MM.1S (cell line): Measurements from ENCODE around the gene GRAMD1B.
"Not testable (repeated sequence)": the region's sequence is repeated elsewhere in the genome, so short reads cannot be mapped to it uniquely, and the experiment has no call there.

ENCODE experiments used
- DNase-seq: peaks from one replicate; pipeline ENCODE4 v3.0.0-alpha.2; 2015
- H2AFZ ChIP-seq: fragments of 300-600 bp; sonication (generic); 2 replicates; pipeline ENCODE4 v1.6.0; 2016; ENCODE audit warnings: antibody characterized with exemption, low read length
- H3F3A ChIP-seq: fragments of 300-600 bp; sonication (generic); 2 replicates; pipeline ENCODE4 v1.6.1; 2016; ENCODE audit warnings: mild to moderate bottlenecking, antibody characterized with exemption, low read length, moderate library complexity, mixed read lengths; ENCODE audit not compliant: insufficient read depth
- H3K27ac ChIP-seq: fragments of 300-600 bp; sonication (generic); 2 replicates; pipeline ENCODE4 v1.5.1; 2016; ENCODE audit warnings: mild to moderate bottlenecking, low read length
- H3K27me3 ChIP-seq: fragments of 300-600 bp; sonication (generic); replicated peaks from 2 replicates; pipeline ENCODE4 v1.6.0; 2016; ENCODE audit warnings: low read length; ENCODE audit not compliant: insufficient read depth
- H3K36me3 ChIP-seq: fragments of 300-600 bp; sonication (generic); replicated peaks from 2 replicates; pipeline ENCODE4 v1.6.1; 2016; ENCODE audit warnings: mild to moderate bottlenecking, low read length, mixed read lengths; ENCODE audit not compliant: insufficient read depth
- H3K4me1 ChIP-seq: fragments of 300-600 bp; sonication (generic); 2 replicates; pipeline ENCODE4 v1.6.1; 2016; ENCODE audit warnings: low read length, mixed read lengths
- H3K4me2 ChIP-seq: fragments of 300-600 bp; sonication (generic); 2 replicates; pipeline ENCODE4 v1.6.0; 2016; ENCODE audit warnings: low read depth, low read length
- H3K4me3 ChIP-seq: fragments of 300-600 bp; sonication (generic); 2 replicates; pipeline ENCODE4 v1.5.1; 2016; ENCODE audit warnings: low read length, mixed read lengths
- H3K79me2 ChIP-seq: fragments of 300-600 bp; sonication (generic); 2 replicates; pipeline ENCODE4 v1.6.1; 2016; ENCODE audit warnings: mixed run types, low read length, mixed read lengths
- H3K9ac ChIP-seq: fragments of 300-600 bp; sonication (generic); 2 replicates; pipeline ENCODE4 v1.6.1; 2016; ENCODE audit warnings: low read length, mixed read lengths
- H3K9me2 ChIP-seq: fragments of 300-600 bp; sonication (generic); replicated peaks from 2 replicates; pipeline ENCODE4 v1.6.1; 2016; ENCODE audit warnings: mild to moderate bottlenecking, low read length, mixed read lengths; ENCODE audit not compliant: insufficient read depth
- H3K9me3 ChIP-seq: fragments of 300-600 bp; sonication (generic); replicated peaks from 2 replicates; pipeline ENCODE4 v1.6.1; 2016; ENCODE audit warnings: mild to moderate bottlenecking, low read length, mixed read lengths; ENCODE audit not compliant: insufficient read depth
- H4K20me1 ChIP-seq: fragments of 300-600 bp; sonication (generic); 2 replicates; pipeline ENCODE4 v1.6.1; 2016; ENCODE audit warnings: mild to moderate bottlenecking, low read length, moderate library complexity, mixed read lengths; ENCODE audit not compliant: insufficient read depth
- EZH2 ChIP-seq: fragments of 300-600 bp; sonication (generic); optimal IDR thresholded peaks from 2 replicates; pipeline ENCODE3; 2017; ENCODE audit warnings: low read depth, mild to moderate bottlenecking, antibody characterized with exemption, low read length, mixed read lengths
- EZH2phosphoT487 ChIP-seq: fragments of 300-600 bp; sonication (generic); IDR thresholded peaks from 2 replicates; pipeline ENCODE4 v1.6.1; 2018; ENCODE audit warnings: antibody characterized with exemption, low read length
- TF ChIP-seq, protein P1 (sequence below): fragments of 300-600 bp; sonication (generic); IDR thresholded peaks from 2 replicates; pipeline ENCODE4 v1.5.1; 2016; ENCODE audit warnings: antibody characterized with exemption, low read length, mixed read lengths

GRAMD1B gene

DNA sequence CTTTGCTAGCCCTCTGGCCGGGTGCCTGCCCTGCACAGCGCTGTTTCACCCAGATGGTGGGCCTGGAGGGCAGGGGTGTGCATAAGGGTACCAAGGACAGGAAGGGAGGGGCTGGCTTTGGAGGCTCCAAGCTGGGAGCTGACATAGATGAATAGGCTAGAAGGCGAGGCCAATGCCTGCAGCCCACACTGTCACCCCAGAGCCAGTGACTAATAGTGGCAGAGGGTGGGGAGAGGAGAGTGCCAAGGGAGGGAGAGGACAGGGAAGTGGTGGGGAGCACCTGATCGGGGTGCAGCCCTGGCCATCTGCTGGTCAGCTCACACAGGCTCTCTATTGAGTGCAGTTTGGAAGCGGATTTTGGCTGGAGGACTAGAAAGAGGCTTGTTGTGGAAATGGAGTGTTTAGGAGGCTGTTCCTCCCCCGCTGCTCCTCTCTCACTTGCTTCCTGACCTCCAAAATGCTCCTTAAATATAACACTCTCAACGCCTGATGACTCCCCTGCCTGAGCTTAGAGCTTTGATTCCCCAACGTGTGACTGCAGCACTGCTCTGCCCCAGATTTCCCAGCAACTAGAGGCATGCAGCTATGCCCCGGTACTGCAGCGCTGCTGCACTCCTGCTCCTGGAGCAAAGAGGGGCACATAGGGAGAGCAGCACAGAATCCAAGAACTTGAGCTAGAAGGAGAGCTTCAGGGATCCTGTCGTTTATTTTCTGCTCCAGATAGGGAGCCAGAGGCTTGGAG is 89.2 kb downstream of the GRAMD1B start:
- Histone ChIP-seq H3K4me3 (no peak overlapping the region), H3K27ac (no peak overlapping the region), H4K20me1 (no peaks in the 10 kb centered on the region), H3F3A (no peaks in the 10 kb centered on the region), H3K4me1 (no peaks in the 10 kb centered on the region), H3K9me2 (no peaks in the 10 kb centered on the region), H2AFZ (no peak overlapping the region), H3K9me3 (no peaks in the 10 kb centered on the region), H3K9ac (no peak overlapping the region), H3K4me2 (no peak overlapping the region), H3K79me2 (no peaks in the 10 kb centered on the region), H3K36me3 (no peaks in the 10 kb centered on the region), H3K27me3 (no peaks in the 10 kb centered on the region)
- no peak for TF ChIP-seq EZH2phosphoT487
- no peak for TF ChIP-seq EZH2
- TF ChIP-seq, protein P1, sequence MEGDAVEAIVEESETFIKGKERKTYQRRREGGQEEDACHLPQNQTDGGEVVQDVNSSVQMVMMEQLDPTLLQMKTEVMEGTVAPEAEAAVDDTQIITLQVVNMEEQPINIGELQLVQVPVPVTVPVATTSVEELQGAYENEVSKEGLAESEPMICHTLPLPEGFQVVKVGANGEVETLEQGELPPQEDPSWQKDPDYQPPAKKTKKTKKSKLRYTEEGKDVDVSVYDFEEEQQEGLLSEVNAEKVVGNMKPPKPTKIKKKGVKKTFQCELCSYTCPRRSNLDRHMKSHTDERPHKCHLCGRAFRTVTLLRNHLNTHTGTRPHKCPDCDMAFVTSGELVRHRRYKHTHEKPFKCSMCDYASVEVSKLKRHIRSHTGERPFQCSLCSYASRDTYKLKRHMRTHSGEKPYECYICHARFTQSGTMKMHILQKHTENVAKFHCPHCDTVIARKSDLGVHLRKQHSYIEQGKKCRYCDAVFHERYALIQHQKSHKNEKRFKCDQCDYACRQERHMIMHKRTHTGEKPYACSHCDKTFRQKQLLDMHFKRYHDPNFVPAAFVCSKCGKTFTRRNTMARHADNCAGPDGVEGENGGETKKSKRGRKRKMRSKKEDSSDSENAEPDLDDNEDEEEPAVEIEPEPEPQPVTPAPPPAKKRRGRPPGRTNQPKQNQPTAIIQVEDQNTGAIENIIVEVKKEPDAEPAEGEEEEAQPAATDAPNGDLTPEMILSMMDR = no peak
- no peak for DNase-seq

DNA sequence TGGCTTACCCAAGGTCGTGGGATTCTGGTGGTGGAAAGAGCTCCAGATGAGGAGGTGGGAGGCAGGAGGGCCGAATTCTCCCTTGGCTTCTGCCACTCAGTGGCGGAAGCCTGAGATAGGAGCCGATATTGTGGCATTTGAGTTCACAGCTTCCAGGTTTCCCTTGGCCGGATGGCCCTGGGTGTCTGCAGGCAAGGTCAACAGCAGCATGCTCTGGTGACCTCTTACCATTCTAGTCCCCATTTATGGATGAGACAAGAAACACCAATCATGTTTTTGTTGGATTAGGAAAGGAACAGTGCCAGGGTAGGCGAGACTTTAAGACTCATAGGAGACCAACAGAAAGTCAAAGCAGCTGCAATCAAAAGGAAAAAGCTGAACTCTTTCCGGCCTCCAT is 89.7 kb downstream of the GRAMD1B start:
- no peaks in the 10 kb centered on the region for H3K36me3 ChIP-seq
- no peak overlapping the region for H2AFZ ChIP-seq
- no peak for TF ChIP-seq EZH2
- TF ChIP-seq, protein P1 = no peak
- TF ChIP-seq EZH2phosphoT487 = no peak
- no peaks in the 10 kb centered on the region for H3K9me2 ChIP-seq
- H4K20me1 ChIP-seq = no peaks in the 10 kb centered on the region
- H3F3A ChIP-seq = no peaks in the 10 kb centered on the region
- H3K27ac ChIP-seq = no peak overlapping the region
- no peak overlapping the region for H3K4me2 ChIP-seq
- no peak for DNase-seq
- H3K9ac ChIP-seq = no peak overlapping the region
- no peaks in the 10 kb centered on the region for H3K4me1 ChIP-seq
- H3K4me3 ChIP-seq = no peak overlapping the region
- H3K79me2 ChIP-seq = no peaks in the 10 kb centered on the region
- H3K9me3 ChIP-seq = no peaks in the 10 kb centered on the region
- H3K27me3 ChIP-seq = no peaks in the 10 kb centered on the region

DNA sequence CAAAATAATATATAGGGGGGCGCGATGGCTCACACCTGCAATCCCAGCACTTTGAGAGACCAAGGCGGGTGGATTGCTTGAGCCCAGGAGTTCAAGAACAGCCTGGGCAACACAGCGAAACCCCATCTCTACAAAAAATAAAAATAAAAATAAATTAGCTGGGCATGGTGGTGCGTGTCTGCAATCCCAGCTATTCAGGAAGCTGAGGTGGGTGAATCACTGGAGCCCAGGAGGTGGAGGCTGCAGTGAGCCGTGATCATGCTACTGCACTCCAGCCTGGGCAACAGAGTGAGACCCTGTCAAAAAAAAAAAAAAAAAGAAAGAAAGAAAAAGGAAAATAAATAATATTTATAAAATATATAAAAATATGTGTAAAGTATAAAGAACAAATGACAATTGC is 90.4 kb downstream of the GRAMD1B start:
- H3K36me3 ChIP-seq, H3K9me3 ChIP-seq, H3K79me2 ChIP-seq, H3K27me3 ChIP-seq, H3K27ac ChIP-seq, H3K9me2 ChIP-seq, H3K9ac ChIP-seq, H4K20me1 ChIP-seq, H3K4me3 ChIP-seq, H3K4me2 ChIP-seq, H3F3A ChIP-seq, H3K4me1 ChIP-seq, H2AFZ ChIP-seq, DNase-seq: not testable (repeated sequence)

DNA sequence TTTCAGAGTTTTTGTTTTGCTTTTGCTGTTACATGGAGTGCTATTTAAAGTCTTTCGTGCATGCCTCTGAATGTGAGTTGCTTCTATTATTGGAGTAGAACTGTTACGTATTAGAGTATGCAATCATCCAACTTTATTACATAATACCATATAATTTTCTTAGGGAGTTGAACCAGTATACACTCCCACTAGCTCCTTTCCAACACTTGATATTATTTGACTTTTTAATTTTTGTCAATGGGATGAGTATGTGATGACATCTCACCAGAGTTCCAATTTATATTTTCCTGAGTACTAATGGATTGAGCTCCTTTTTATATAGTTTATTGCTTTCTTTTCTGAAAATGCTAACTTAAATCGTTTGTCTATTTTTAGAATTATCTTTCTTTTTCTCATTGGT is 90.9 kb downstream of the GRAMD1B start:
- Histone ChIP-seq H3K4me2 (no peak overlapping the region), H2AFZ (no peak overlapping the region), H3K36me3 (no peaks in the 10 kb centered on the region), H3K27me3 (no peaks in the 10 kb centered on the region), H3K9me3 (no peaks in the 10 kb centered on the region), H3K4me1 (no peaks in the 10 kb centered on the region), H3F3A (no peaks in the 10 kb centered on the region), H3K9ac (no peak overlapping the region), H3K27ac (no peak overlapping the region), H4K20me1 (no peaks in the 10 kb centered on the region), H3K9me2 (no peaks in the 10 kb centered on the region), H3K79me2 (no peaks in the 10 kb centered on the region), H3K4me3 (no peak overlapping the region)
- TF ChIP-seq EZH2phosphoT487 (no peak), EZH2 (no peak)
- TF ChIP-seq, protein P1 = no peak
- DNase-seq = no peak
